Stimulated activated CD4-positive, alpha-beta T cell treated with anti-CD3 and anti-CD28 coated beads, Interleukin-4, amount 100 ng/mL, for 4 hours (primary cell): ENCODE results near the gene STEAP1.
A peak's percentile ranks its signal among the peaks of the same experiment; 100 is the strongest.
"Not testable (repeated sequence)": the region's sequence is repeated elsewhere in the genome, so short reads cannot be mapped to it uniquely, and the experiment has no call there.

Experiments
- DNase-seq, 2 experiments: peaks; one replicate each; pipeline ENCODE4 v3.0.0-alpha.2; 2020

Gene STEAP1

DNA sequence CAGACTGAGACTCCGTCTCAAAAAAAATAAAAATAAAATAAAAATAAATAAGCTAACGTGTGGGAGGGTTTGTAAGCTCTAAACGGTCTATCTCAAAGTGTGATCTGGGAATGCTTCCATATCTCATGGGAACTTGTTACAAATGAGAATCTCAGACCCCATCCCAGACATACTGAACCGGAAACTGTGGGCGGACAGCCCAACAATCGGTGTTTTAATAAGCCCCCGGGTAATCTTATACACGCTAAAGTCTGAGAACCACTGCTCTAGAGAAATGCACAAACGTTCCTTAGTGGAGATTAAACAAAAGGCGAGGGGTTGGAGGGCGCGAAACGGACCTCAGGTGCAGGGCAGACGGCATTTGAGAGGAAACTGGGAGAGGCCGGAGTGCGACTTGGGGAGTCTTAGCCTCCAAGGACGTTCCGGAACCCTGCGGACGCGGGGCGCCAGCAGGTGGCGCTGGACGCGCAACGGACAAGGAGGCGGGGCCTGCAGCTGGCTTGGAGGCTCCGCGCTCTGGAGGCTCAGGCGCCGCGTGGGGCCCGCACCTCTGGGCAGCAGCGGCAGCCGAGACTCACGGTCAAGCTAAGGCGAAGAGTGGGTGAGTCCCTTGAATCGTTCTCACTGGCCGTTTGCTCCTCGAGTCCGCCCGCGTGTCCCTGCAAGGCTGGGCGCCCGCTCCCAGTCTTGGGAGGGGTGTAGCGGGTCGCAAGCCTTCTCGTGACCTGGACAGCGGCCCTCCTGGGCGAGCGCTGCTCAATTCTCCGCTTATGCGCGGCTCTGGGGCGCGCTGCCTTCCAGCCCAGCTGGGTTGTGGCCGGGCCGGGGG lies at the start of gene STEAP1:
Gene STEAP1 (plus strand): TSS at position 527 of the 829 bp plus-strand sequence. CDS start 5,320 bp downstream, outside the sequence.
- DNase-seq = peak; percentile 76 to 87

DNA sequence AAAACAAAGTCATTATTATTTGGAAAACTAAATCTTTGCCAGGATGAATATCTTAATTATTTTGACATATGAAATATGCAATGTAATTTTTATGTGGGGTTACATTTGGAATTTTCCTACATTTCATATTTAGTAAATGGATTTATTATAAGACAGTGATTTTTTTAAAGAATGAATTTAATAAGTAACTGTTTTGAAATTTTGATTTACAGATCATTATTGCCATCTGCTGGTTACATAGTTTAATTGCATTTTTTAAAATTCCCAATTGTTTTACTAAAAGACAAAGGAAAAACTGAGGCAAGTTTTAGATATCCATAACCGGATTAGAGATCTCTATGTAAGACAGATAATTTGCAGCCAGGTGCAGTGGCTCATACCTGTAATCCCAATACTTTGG lies 39.3 kb upstream of the STEAP1 start:
- not testable (repeated sequence) for DNase-seq

DNA sequence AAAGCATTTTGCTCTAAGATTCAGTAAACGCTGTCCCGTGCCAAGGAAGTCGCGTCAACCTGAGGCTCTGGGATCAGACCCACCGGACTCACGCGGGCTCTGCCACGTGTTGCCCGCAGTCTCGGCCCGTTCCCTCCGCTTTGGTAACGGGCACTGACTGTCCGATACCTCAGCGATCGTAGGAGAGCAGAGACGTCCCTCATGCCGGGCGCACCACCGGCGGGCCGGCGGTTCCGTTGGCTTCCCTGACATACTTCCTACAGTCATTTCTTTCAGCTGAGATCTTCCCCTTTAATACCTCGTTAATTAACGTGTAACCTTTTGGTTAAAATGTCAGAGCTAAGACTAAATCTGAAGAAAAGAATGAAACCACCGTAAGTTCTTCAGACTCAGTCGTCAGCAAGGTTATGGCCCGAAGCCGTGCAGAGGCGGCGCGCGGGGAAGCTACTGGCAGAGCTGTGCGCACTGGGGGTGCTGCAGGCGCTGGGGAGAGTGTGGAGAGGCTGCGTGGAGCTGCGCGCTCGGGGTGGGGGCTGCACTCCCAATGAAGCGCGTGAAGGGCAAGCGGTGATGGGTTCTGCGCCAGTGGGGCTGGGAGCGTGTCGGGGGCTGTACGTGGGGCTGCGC lies 35.6 kb upstream of the STEAP1 start:
- DNase-seq = peak; percentile 5 to 7

DNA sequence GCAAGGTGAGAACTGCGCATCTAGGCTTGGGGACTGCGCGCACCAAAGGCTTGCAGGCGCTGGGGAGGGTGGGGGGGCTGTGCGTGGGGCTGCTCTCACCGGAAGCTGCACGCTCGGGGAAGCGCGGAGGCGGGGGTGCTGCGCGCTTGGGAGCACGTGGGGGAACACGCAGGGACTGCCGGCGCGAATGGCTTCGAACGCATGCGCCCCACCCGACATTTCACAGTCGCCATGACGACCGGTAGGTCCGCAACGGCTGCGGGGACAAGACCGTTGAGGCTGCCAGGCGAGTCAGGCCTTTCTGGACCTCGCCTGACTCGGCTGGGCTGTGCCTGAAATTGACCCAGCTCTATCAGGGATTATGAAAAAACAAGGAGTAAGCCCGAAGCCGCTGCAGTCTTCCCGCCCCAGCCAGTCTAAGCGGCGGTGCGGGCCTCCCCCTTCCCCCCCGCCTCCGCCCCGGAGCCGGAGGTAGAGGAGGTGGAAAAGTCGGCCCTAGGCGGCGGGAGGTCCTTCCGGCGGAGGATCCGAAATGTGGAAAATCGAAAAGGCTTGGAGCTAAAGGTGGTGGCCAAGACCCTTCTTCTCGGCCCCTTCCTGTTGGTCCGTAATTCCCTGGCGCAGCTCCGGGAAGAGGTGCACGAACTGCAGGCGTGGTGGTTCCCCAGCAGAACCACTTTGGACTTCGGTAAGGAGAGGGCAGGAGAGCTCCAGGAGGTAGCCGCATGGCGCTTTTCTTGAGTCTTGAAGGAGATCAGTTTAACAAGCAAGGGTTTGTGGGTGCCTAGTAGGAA lies 34.9 kb upstream of the STEAP1 start:
- DNase-seq = peak; percentile 27 to 63

DNA sequence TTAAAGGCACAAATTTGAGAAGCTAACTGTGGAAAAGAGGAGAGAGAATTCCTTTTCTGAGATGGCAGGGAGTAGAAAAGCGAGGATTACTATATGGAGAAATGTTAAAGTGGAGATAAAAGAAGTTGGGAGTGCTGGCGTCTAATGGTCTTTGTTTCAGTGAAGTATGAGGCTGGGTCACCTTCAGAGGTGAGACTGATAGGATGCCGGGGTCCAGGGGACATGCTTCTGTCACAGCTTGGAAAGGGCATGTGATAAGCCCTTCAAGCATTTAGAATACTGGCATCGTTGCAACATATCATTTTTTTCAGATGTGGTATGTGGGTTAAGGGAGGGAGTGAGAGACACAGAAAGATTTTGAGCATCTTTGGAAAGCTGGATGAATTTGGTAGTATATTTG lies 34.1 kb upstream of the STEAP1 start:
- not testable (repeated sequence) for DNase-seq

DNA sequence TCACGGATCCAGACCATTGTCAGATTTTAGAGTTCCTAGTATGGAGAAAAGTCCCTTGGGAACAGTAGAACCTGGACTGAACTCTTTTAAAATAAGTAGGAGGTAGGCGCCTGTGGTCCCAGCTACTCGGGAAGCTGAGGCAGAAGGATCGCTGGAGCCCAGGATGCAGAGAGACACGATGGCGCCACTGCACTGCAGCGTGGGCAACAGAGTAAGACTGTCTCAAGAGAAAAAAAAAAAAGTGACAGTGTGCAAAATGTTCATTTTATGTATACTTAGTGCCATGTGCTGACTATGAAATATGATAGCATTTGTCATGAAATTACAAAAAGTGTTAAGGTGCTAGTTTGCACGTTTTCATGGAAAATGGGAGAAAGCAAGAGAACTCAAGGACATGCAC lies 22.5 kb upstream of the STEAP1 start:
- not testable (repeated sequence) for DNase-seq

DNA sequence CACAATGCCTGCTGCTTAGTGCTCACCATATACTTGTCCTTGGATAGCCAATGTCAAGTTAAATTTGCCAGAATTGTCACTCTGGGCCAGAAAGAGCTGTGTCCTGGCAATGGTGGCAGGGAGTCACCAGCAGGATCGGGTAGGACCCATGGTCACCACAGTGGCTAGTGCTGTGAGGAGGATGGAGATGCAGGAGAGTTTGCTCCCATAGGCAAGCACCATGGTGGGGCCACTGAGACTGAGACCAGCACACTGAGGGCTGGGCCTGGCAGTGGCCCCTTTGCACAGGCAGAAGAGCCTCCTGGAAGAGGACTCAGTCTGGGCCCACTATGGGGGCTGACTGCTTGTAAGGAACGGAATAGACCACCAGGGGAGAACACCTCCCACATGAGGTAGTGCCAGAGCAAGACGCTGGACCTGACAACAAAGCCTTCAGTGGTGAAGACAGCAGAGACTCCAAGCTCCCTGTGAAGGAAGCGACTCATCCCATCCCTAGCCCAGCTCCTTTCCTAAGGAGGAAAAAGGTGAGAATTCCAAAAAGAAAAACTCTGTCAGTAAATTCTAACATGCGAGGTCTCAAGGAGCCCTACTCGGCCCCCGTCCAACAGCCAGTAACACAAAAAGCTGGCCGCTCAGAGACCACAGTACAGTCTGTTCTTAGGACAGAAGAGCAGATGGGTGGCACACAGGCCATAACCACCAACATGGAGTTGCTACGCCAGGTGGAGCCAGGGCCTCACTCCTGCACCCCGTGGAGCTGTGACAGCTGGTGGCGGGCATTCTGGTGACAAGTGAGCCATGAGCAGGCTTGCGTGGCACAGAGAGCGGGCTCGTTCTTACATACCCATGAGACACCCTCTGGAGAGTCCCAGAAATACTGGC lies 6.9 kb upstream of the STEAP1 start:
- DNase-seq = not testable (repeated sequence)

DNA sequence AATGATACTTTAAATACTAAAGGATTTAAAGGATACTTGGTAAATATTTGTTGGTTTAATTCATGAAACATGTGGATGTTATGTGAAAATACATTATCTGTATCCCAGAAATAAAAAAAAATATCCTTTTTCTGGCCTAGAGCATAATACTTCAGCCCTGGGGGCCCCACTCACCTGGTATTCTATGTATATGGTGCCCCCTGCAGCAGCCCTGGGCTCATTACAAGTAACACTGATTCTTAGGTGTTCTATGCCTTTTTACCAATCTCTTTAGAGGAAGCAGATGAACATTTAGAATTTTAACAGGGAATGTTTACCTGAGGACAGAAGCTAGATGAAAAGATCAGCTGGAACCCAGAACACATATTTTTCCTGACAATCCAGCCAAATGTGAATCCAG lies 4.8 kb upstream of the STEAP1 start:
- DNase-seq = peak in 1 of 2 experiments; percentile 6

DNA sequence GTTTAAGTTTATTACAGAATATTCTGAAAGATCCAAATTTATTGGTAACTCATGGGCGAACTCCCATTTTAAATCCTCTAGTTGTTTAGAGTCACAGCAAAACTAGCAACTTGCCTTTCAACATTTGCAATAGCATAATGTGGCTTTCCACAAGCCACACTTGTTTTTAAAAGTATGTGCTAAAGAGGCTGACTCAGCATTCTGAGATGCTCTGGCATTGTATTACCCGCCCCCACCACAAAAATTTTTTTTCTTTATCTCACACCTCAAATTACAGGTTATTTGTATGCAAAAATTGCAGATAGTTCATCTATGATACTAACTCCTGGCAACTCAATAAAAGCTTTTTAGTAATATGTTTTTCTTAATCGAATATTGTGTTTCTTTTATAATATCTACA lies 2.4 kb upstream of the STEAP1 start:
- DNase-seq = not testable (repeated sequence)

DNA sequence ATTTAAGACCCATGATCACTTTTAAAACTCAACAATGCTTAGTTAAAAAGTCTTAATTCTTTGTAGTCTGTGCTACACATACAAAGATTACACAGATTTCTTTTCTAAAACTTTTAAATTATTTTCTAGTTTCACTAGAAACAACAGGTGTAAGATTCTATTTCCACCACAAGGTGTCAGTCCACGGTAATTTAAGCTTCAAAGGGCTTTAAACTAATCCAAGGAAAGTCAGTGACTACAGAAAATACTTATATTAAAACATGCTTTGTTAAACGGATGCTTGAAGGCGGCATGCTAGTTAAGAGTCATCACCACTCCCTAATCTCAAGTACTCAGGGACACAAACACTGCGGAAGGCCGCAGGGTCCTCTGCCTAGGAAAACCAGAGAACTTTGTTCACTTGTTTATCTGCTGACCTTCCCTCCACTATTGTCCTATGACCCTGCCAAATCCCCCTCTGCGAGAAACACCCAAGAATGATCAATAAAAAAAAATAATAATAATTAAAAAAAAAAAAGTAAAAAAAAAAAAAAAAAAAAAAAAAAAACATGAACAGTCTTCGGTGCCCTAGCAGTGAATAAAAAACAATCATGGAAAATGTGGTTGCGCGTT lies 1.5 kb upstream of the STEAP1 start:
- DNase-seq = not testable (repeated sequence)

DNA sequence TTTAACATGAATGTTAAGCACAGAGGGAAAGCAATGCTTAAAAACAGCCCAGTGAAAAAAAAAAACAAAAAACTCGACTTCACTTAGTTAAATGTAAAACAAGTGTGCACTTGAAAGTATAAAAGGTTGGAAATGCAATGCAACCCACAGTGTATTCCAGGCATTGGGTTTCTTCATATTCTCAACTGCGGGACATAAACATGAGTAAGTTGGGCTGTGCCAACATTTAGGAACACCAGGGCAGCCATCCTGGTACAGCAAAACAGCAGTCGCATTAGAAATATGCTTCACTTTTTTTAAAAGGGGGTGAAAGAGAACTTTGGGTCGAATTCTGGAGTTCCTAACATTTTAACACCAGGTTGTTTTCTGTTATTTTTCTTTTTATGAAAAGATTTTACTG lies 937 bp downstream of the STEAP1 start:
- DNase-seq = no peak

DNA sequence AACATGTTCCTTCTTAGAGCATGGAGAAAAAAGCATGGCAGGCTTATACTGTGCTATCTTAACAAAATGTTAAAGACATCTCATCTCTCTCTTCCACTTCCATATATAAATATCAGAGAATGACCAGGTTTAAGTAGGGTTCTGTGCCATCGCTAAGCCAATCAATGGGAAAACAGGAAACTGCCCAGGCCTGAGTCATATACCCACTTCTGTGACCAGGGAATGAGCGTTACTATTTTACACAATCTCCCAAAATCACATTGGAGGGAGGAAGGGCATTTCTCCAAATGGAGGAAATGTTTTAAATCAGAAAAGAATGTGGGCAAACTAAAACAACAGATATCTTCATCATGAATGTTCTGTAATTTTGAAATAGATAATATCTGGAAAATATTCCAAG lies 3.1 kb downstream of the STEAP1 start:
- not testable (repeated sequence) for DNase-seq

DNA sequence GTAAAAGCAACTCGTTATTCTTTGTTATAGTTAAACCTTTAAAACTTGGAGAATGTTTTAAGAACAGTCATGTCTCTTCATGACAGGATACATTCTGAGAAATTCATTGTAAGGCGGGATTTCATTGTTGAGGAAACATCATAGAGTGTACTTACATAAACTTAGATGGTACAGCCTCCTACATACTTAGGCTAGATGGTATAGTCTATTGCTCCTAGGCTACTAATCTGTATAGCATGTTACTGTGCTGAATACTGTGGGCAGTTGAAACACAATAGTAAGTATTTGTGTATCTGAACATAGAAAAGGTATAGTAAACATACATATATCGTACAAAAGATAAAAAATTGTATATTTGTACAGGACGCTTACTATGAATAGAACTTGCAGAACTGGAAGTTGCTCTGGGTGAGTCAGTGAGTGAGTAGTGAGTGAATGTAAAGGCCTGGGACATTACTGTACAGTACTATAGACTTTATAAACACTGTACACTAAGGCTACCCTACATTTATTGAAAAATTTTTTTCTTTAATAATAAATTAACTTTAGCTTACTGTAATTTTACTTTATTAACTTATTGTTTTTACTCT lies 3.6 kb downstream of the STEAP1 start:
- not testable (repeated sequence) for DNase-seq

DNA sequence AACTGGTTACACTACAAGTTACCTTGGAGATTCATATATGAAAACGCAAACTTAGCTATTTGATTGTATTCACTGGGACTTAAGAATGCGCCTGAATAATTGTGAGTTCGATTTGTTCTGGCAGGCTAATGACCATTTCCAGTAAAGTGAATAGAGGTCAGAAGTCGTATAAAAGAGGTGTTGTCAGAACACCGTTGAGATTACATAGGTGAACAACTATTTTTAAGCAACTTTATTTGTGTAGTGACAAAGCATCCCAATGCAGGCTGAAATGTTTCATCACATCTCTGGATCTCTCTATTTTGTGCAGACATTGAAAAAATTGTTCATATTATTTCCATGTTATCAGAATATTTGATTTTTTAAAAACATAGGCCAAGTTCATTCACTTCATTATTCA lies 9.3 kb downstream of the STEAP1 start:
- no peak for DNase-seq

DNA sequence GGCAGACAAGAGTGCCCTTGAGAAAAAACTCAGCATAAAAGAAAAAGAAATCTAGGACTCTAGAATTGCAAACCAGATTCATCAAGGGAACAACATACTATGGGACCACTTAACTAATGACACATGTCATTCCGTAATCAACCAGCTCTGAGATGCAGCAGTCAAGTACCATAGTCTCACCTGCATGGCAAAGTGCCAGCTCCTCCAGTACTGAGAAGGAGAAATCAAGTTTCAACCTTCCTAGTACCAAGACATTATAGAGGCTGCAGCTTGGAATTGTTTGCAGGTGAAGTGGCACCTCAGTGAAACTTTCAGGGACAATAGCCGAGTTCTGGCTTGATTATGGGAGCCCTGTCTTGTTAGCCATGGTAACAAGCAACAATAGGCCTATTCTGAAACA lies 11.5 kb downstream of the STEAP1 start:
- DNase-seq = no peak

DNA sequence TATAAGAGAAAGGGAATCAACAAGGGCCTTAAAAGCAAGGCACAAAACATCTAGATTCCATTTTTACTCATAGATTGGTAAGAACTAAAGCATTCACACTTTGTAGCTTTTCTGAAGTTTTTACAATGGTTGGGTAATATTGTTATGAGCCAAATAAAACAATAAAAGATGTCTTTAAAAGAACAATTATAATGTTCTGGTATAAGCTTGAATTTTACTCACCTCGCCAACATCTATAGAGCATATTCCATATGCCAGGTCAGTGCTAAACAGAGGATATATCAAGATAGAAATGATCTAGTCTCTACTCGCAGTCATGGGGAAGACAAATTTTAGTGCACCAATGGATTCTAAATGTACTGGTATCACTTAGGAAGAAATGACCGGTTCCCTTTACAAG lies 11.9 kb downstream of the STEAP1 start:
- DNase-seq = no peak

DNA sequence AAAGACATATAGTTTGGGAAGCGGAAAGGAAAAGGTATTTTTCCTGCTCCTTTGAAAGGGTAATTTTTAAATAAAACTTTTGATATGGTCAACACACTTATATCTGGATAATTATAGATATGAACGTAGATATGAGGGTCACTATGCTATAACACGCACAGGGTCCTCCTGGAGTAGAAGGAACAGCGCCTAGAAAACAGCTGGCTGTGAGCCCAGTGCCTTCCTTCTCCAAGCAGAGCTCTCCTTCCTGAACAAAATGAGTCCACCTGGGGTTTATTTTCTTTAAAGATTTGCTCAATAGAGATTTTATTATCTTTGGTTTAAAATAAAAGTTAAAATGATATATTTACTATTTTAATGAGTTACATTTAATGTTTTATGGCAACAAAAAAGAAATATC lies 13.1 kb downstream of the STEAP1 start:
- no peak for DNase-seq

DNA sequence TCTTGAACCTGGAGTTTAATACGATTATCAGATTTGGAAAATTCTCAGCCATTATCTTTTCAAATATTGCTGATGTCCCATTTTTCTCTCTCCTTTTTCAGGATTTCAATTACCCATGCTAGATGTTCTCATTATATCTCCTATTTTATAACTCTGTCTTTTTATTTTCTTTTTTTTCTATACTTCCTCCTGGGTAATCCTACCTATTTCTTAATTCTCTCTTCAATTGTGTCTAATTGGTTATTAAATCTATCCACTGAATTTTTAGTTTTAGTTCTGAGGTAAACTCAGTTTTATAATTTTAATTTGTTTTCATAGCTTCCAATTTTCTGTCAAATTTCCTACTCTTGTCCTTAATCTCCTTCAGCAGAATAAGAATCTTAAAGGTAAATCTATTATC lies 15.6 kb downstream of the STEAP1 start:
- DNase-seq = no peak

DNA sequence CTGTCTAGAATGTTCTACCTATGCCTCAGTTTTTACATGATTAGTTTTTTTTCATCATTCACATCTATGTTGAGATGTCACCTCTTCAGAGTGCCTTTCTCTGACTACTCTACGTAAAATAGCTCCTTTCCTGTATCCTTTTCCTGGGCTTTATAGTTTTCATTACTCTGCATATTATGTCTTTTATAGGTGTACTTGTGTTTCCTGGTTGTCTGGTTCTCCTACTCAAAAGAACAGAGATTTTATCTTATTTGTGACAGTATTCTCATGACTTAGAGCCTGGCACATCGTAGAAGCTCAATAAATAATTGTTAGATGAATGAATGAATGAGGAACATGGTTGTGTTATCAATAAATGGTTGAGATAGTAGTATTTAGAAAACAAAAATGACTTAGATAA lies 17.9 kb downstream of the STEAP1 start:
- DNase-seq = no peak

DNA sequence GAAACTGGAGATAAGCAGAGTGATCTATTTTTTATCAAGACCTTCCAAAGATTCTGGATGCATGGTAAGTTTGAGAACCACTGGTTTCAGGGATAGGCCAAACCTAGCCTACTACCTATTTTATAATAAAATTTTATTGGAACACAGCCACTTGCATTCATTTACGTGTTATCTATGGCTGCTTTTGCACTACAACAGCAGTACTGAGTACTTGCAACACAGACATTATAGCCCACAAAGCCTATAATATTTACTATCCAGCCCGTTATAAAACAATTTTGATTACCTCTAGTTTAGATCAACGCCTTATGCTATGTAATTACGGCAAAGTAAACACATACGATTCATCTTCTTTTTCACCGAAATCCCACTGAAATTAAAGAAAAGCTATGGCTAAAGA lies 18.4 kb downstream of the STEAP1 start:
- DNase-seq = no peak

DNA sequence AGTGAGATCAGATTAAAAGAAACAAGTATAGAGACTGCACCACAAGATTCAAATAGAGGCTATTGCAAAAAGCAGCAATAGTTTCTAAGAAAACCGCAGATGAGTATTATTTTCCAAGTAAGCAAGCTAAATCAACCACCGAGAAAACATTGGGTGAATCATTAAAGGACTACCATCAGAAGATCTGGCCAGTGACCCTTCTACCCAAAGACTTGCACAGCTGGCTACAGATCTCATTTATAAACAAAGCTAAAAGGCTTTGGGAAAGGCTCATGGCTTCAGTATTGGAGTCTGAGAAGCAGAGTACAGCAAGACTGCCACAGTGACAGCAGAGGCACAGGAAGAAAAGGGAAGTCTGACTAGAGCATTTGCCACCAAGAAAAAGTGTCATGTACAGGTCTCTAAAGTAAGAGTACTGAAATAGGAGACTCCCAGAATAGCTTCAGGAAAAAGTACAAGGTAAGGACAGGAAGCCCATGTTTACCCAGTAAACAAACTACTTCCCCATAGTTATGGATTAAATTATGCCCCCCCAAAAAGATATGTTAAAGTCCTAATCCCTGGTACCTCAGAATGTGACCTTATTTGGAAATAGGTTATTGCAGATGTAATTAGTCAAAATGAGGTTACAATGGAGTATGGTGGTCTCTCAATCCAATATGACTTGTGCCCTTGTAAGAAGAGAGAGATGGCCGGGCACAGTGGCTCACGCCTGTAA lies 19.0 kb downstream of the STEAP1 start:
- DNase-seq = no peak
